ENCODE data around the gene BCL2L1.

GRCh38 chr20:31751126-31751525, 28.5 kb upstream of the BCL2L1 start:
- TF ChIP-seq CTCF (conservative IDR thresholded peaks at IDR 0.05; ENCODE audit: low read depth, low read length), result no peak
- no peak for TF ChIP-seq EZH2 (IDR thresholded peaks at IDR 0.05; ENCODE audit: low read length, unreplicated experiment)

Data from PC-3 (cell line).